Anterior cingulate cortex (tissue), 58 donors: ENCODE data around the gene SNAI3.

Experiments used
- DNase-seq, 58 donors: peaks; one replicate each; lab custom pipeline; 2025; lab: John Stamatoyannopoulos, UW

The SNAI3 gene

GRCh38 chr16:88693420-88694177, 7.3 kb upstream of the SNAI3 start:
- DNase-seq = no peak

GRCh38 chr16:88692861-88693260, 6.6 kb upstream of the SNAI3 start:
- DNase-seq = no peak

- peak in 12 of 58 donors; percentile 3 to 53 (median 17) for DNase-seq
Observed at GRCh38 chr16:88691924-88692560, 5.7 kb upstream of the SNAI3 start.

GRCh38 chr16:88691129-88691813, 5.0 kb upstream of the SNAI3 start:
- no peak for DNase-seq

DNA sequence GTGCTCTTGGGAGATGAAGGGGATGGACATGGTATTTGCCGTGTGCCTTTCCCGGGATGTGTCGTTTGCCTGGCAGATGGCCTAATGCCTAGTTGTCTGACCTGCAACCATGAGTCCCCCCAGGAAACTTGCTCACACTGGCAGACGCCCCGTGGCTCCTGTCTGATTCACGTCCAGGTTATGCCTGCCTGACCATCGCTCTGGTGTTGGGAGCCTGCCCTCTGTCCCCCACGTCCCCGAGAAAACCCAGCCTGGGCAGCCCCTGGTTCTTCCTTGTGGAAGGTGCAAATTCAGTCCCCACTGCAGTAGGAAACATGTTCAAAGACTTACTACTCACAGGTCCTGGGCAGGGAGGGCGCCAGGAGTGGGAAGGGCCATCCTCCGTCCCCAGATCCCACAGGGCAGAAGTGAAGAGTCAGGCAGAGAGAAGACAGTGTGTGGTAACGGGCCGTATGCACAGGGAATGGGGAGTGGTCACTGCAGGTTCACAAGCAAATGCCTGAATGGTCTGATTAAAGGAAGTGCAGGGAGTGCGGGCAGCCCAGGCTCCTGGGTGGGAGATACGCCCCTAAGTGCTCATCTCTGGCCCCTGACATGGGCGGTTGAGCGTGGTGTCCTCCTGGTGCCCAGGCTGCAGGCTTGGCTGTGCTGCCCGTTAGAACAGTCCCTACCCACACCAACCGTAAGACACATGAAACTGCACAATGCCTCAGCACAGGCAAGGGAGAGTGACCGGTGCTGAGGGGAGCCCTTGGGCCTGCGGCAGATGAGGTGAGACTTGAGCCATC, 4.2 kb upstream of the SNAI3 start:
- DNase-seq = no peak

DNA sequence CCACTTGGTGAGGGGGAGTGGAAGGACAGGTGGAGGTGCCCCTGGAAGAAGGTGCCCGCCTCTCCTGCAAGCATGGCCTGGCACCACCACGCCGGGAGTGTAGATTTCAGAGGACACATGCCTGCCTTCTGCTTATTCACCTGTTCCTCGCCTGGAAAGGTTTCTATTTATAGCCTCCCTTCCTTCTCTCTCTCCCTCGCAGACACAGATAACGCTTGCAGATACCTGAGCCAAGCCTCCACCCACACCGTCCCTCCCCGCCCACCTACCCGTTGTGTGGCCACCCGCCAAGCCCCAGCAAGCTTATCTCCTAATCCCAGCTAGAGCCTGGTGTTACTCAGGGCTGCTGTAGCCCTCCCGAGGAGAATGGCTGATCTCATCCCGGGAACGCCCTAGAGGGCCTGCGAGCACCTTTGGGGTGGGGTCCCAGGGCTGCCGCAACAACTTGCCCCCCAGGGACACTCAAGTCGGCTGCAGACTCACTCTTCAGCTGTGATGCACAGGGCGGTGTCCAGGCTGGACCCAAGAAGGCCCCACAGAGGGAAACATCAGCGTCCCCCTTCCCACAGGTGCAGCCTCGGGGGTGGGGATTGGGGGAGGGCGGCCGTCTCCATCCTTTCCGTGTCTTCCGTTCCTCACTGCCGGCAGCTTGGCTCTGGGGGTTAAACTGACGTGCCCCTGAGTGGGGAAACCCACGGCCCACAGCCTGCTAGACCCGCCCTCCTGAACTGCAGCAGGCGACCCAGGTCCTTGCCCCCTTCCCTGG, 1.9 kb upstream of the SNAI3 start:
- peak in 20 of 58 donors; percentile 14 to 60 (median 26) for DNase-seq

DNA sequence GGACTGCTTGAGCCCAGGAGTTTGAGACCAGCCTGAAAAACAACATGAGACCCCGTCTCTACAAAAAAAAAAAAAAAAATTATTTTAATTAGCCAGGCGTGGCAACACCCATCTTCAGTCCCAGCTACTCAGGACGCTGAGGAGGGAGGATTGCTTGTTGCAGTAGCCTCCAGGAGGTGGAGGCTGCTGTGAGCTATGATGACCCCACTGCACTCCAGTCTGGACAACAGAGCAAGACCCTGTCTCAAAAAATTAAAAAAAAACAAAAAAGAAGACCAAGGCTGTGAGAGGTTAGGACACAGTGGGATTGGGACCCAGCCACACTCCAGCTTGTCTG, 1.3 kb upstream of the SNAI3 start:
- no peak for DNase-seq

- no peak for DNase-seq
Observed at GRCh38 chr16:88687254-88687576, 908 bp upstream of the SNAI3 start.

DNA sequence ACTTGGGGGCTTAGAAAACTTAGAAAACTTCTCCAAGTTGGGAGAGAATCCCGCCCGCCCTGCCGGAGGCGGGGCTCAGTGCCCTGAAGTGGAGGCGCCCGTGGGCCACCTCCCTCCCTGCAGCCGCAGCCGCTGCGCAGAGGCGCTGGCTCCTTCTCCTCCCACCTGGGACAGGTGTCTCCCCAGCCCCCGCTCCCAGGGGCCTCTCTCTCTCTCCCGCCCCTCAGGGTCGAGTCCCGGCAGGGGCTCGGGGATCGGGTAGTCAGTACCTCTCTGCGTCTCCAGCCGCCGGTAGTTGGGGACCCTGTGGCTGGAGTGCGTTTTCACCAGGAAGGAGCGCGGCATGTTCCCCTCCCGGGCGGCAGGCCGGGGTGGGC, 257 bp downstream of the SNAI3 start:
- no peak for DNase-seq

DNA sequence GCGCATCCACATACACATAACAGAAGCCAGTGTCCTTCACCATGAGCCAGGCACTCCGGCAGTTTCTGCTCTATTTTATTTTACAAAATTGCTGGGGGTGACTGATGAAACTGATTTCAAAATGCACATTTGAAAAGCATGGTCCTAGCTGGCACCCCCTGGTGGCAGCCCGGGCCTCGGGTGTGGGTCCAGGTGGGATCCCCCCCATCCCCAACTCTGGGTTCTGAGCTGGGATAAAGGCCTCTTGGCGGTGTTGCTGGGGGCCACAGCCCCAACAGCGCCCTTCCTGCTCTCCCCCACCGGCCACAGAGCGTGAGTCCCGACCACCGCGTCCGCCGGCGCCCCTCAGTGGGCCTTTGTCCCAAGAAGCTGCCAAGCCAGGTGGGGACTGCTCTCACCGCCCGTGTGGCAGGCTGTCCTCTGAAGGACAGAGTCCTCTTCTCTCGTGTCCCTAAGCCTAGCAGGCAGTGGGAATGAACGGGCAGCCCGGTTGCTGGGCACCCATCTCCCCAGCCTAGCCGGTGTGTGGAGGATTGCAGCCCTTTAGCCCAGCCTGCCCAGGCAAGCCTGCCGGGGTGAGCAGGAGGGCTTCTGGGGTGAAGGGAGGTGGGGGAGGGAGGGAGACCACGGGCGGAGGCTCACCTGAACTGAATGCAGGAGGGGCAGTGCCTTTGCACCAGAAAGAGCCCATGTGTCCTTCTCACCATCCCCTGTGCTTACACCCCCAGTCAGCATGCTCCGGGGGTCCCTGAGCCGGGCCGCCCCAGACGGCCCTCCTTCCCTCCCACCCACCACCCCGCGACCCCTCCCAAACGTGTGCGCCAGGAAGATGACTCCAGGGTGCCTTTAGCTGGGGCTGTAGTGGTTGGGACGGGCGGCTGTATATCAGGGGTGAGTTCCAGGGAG, 898 bp downstream of the SNAI3 start:
- peak in 4 of 58 donors; percentile 19 to 31 (median 25) for DNase-seq

GRCh38 chr16:88684569-88685155, 1.6 kb downstream of the SNAI3 start:
- no peak for DNase-seq

- DNase-seq = peak in 47 of 58 donors; percentile 14 to 86 (median 54)
Observed at GRCh38 chr16:88681709-88682451, 4.4 kb downstream of the SNAI3 start.

DNA sequence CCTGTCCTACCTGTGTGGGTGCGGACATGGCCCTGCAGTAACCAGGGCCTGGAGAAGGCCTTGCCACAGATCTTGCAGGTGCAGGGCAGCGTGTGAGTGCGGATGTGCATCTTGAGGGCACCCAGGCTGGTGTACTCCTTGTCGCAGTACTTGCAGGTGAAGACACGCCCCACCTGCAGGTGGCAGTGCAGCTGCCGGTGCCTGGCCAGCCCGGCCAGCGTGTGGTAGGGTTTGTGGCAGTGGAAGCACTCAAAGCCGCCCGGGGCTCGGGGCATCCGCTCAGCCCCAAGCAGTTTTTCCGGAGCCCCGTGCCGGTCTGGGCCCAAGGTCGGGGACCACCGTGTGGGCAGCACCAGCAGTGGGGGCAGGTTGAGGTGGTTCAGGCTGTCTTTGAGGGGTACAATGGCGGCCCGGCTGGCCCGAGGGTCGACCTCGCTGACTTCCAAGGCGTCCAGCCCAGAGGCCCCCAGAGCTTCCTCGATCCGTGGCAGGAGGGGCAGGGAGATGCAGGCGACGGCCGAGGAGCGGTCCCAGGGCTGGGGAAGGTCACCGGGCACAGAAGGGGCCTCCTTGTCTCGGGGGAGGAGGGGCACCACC, 5.1 kb downstream of the SNAI3 start:
- no peak for DNase-seq

GRCh38 chr16:88680554-88681083, 5.7 kb downstream of the SNAI3 start:
- no peak for DNase-seq

- DNase-seq = peak in 1 of 58 donors; percentile 27
Observed at GRCh38 chr16:88678224-88678979, 7.9 kb downstream of the SNAI3 start.

DNA sequence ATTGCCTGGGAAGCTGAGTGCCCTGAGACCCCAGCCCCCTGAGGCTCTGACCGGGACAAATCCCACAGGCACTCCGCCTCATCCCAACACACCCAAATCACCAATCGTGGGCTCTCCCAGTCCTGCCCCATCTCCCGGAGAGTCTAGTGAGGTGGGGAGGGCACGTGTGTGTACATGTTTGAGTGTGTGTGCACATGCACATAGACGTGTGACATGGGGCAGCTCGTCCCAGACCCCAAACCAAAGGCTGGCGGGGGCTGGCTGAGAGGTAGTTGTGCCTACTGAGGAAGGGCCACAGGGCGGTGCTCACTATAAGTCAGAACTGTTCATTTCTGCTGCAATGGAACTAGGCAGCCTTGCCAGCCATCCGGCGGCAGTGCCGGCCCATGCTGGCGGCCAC, 8.6 kb downstream of the SNAI3 start:
- no peak for DNase-seq
